GM13976 (cell line): ENCODE measurements around the gene B3GNT5.

Source experiments
- DNase-seq: peaks from one replicate; pipeline ENCODE4 v3.0.0; 2012; ENCODE audit warnings: low spot score
- in situ Hi-C: fragments of 300-500 bp; cut with MboI; formaldehyde crosslinking; loops from one replicate; pipeline ENCODE4 v1.12.0; 2022; ENCODE audit warnings: low sequenced_read_pairs, mixed read lengths, inconsistent platforms; ENCODE audit not compliant: unreplicated experiment
- TF ChIP-seq, protein P1 (sequence below): IDR thresholded peaks from 2 replicates; pipeline ENCODE4 v1.5.1; 2012; ENCODE audit warnings: borderline replicate concordance, mild to moderate bottlenecking; ENCODE audit not compliant: insufficient read depth; ENCODE audit errors: extremely low read depth, missing control alignments, control extremely low read depth

The B3GNT5 gene

DNA sequence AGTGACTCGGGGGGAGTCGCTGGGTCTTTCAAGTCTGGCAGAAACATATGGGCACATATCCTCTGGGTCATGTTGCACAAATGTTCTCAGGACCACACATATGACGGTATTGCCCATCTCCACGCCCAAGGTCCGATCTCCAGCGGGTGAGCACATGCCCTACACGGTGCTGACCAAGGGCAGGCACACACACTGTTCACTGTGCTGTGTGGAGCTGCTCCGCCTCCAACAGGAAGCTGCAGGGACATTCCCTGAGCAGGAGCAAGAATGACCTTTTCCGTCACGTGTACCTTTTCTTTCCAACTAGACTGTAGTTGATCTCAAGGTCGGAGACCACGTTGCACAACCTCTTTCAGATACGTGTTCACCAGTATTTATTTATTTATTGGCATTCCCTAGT is 41.7 kb upstream of the B3GNT5 start:
- in situ Hi-C loops, result no loop called here
- DNase-seq, result no peak
- TF ChIP-seq, protein P1, sequence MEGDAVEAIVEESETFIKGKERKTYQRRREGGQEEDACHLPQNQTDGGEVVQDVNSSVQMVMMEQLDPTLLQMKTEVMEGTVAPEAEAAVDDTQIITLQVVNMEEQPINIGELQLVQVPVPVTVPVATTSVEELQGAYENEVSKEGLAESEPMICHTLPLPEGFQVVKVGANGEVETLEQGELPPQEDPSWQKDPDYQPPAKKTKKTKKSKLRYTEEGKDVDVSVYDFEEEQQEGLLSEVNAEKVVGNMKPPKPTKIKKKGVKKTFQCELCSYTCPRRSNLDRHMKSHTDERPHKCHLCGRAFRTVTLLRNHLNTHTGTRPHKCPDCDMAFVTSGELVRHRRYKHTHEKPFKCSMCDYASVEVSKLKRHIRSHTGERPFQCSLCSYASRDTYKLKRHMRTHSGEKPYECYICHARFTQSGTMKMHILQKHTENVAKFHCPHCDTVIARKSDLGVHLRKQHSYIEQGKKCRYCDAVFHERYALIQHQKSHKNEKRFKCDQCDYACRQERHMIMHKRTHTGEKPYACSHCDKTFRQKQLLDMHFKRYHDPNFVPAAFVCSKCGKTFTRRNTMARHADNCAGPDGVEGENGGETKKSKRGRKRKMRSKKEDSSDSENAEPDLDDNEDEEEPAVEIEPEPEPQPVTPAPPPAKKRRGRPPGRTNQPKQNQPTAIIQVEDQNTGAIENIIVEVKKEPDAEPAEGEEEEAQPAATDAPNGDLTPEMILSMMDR, result no peak

DNA sequence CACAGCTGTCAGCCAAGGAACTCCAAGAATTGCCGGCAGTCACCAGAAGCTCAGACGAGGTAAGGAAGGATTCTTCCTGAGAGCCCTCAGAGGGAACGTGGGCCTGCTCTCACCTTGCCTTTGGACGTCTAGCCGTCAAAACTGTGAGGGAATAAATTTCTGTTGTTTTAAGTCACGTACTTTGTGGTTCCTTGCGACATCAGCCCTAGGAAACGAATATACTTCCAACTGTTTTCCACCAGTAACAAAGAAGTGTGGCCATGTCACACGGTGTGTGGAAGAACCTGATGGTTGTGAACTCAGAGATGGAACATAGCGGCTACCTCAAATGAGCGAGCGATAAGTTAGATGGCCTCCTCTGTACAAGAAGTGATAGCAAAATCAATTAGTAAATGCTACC is 41.0 kb upstream of the B3GNT5 start:
- no peak for DNase-seq
- TF ChIP-seq, protein P1, result no peak
- in situ Hi-C loops, result no loop called here

DNA sequence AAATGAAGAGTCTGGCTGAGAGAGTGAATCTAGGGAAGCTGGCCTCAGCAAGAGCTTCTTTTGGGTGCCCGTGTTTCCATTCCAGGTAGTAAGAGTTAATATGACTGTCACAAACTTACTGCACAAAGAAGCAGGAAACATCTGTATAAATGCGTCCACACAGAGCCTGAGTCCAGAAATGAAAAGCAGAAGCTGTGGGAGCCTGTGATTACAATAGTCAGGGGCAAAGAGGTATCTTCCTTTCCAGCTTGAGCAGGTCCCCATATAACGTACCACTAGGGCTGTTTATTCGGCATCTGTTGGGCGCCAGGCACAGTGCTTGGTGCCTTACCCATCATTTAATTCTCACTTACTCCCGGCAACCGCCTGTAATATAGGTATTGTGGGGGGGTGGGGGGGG is 40.5 kb upstream of the B3GNT5 start:
- no peak for DNase-seq
- TF ChIP-seq, protein P1, result no peak
- in situ Hi-C loops, result no loop called here

DNA sequence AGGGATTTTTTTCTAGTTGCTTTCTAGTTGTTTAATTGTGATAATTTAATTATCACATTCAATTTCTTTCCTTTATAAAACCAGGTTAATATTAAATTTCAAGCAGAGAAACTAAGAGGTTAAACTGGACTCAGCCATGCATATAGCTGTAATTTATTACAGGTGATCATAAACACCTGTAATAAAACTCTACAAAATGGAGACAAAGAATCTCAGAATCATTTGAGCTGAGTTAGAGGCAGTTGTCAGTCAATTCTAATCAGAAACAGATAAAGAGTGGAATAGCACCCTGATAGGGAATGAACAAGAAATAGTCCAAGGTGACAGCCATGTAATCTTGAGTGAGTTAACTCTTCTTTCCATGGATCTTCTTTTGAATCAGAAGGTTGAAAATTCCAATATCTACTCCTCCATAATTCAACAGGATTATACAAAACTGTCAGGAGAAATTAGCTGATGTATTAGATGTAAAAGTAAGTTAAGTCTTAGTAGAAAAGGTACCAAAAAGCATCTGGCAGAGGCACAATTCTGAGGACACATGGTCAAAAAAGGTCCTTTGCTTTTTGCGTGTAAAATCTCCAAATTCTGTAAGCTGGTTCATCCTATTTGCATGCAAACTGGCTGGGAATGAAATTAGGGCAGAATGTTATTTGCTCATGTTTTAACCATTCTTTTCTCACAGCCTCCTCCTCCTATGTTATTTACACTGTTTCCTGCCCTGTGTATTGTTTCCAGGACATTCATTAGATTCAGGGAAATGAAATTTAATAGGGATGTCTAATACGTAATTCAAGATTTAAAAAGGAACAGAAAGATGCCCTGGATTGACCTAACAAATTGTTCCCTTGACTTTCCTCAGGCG is 39.4 kb upstream of the B3GNT5 start:
- DNase-seq, result no peak
- in situ Hi-C loops, result no loop called here
- TF ChIP-seq, protein P1, result no peak

DNA sequence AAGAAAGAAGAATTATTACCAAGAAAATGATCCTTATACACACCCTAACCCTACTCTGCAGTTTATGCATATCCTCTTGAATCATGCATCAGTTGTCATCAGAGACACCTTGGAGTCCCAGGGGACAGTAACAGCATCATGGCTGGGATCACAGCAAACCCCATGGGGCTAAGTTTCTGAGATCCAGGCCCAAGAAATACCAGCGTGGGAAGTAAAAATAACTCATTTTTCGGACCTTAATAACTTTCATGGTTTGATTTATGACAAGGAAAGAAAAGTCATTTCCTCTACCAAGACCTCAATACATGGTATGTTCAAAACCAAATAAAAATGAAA is 38.8 kb upstream of the B3GNT5 start:
- DNase-seq, result no peak
- in situ Hi-C loops, result no loop called here
- TF ChIP-seq, protein P1, result no peak

GRCh38 chr3:183215591-183216202 is 37.4 kb upstream of the B3GNT5 start:
- DNase-seq, result no peak
- in situ Hi-C loops, result no loop called here
- TF ChIP-seq, protein P1, result no peak
